ENCODE data around the gene SLC2A1. TPM values are rescaled to one million over a fixed set of nuclear protein-coding genes. Genes with fewer than 3 reads are reported as not detected.

Gene SLC2A1
- total and polyA plus RNA-seq, 9 of the 15 experiments (the other 6 are each of a cell fraction or from before 2014, with no cell fraction given) = 12.6 to 153 (median 48.0) TPM

- no peaks in the 10 kb centered on the region for H3K27me3 ChIP-seq (ENCODE audit: control insufficient read depth in 2 of 2, insufficient read depth in 2 of 2, low read length in 2 of 2)
- H2AFZ ChIP-seq (ENCODE audit: low read depth, low read length) = peak overlapping the region; percentile 92
- intact Hi-C loops (cut with micrococcal nuclease) = loop anchor here (1.0 to 2.0 kb wide), 4 partner anchors 12 to 149 kb away; no protein-coding TSS in a partner anchor
- H3K36me3 ChIP-seq (ENCODE audit: control insufficient read depth, insufficient read depth, low read length) = peaks cover 41% of the 10 kb centered on the region
- no peaks in the 10 kb centered on the region for H4K20me1 ChIP-seq (replicated peaks; ENCODE audit: control insufficient read depth, insufficient read depth, low read length)
- DNase-seq (ENCODE audit: extremely low read depth in 1 of 4, low spot score in 3 of 4) (peak; percentile 97 to 99 (median 98)), ATAC-seq (peak; percentile 94), FAIRE-seq (peak; percentile 77)
- peak overlapping the region; percentile 47 to 90 for H3K9ac ChIP-seq (ENCODE audit: insufficient read depth in 1 of 2, low read depth in 2 of 2, low read length in 2 of 2)
- CTCF ChIA-PET (ENCODE audit: low intra/inter-chr PET ratio) = interaction anchor here (2.0 kb wide), 1 partner anchor 150 kb away, joined by 5 read pairs; no protein-coding TSS in a partner anchor
- BruUV-seq (replicated peaks) = no TSS peak
- peak overlapping the region; percentile 78 for H3K27ac ChIP-seq (ENCODE audit: extremely low read depth, low read depth, low read length)
- H3K9me3 ChIP-seq (replicated peaks; ENCODE audit: control insufficient read depth, insufficient read depth, low read depth, low read length) = no peaks in the 10 kb centered on the region
- no peaks in the 10 kb centered on the region; the same call in 2 of the 3 replicates for H3K79me2 ChIP-seq (ENCODE audit: control insufficient read depth, insufficient read depth, low read length)
- in situ Hi-C loops (cut with MboI) = loop anchor here (5.0 kb wide), 2 partner anchors 142 to 148 kb away; partner anchors contain the start of gene TMEM269
- peak overlapping the region; percentile 55 for H3K4me3 ChIP-seq
- no peaks in the 10 kb centered on the region for H3K9me1 ChIP-seq (ENCODE audit: control insufficient read depth, insufficient read depth, low read length)
- H3K4me2 ChIP-seq (ENCODE audit: insufficient read depth, low read length) = peak overlapping the region; percentile 89
- 1% methylated on average over 59 of the region's 62 CpGs for WGBS (ENCODE audit: insufficient coverage, low coverage, missing lambda C conversion rate)
- H3K4me1 ChIP-seq (replicated peaks in 1 of 2; ENCODE audit: control insufficient read depth in 2 of 2, insufficient read depth in 2 of 2, low read length in 2 of 2) = peaks cover 34 to 43% of the 10 kb centered on the region in 2 experiments
- POLR2A ChIA-PET = interaction anchor here (0.6 to 2.2 kb wide), 10 partner anchors 9 to 283 kb away, joined by 3 to 11 read pairs (median 4); partner anchors contain the start of gene ZNF691
- TF ChIP-seq PML (IDR thresholded peaks at IDR 0.05; ENCODE audit: low read length) = peak; percentile 32; the same call in 1 of the 2 replicates
- peak; percentile 91 for TF ChIP-seq MTA3 (IDR thresholded peaks at IDR 0.05; ENCODE audit: borderline replicate concordance)
- TF ChIP-seq ZFP36 (IDR thresholded peaks at IDR 0.05; ENCODE audit: low read depth, low read length, partially characterized antibody) = no peak
- peak in 1 of 2 experiments; percentile 55; a peak in 1 of 4 replicates for TF ChIP-seq ZNF639 (CRISPR knock-in tag; conservative IDR thresholded peaks at IDR 0.05 in 1 of 2, IDR thresholded peaks at IDR 0.05 in 1 of 2)
- TF ChIP-seq GATAD2B (IDR thresholded peaks at IDR 0.05; ENCODE audit: borderline replicate concordance) = no peak
- peak; percentile 33 to 48 (median 45); a peak in 4 of 6 replicates for TF ChIP-seq CTCF (IDR thresholded peaks at IDR 0.05 in 2 of 3, conservative IDR thresholded peaks at IDR 0.05 in 1 of 3; ENCODE audit: insufficient read depth in 2 of 3, low read depth in 1 of 3, low read length in 3 of 3)
- peak; percentile 99 for TF ChIP-seq RBM22 (IDR thresholded peaks at IDR 0.05; ENCODE audit: low read depth, low read length, poor library complexity, severe bottlenecking)
- TF ChIP-seq, protein P1, sequence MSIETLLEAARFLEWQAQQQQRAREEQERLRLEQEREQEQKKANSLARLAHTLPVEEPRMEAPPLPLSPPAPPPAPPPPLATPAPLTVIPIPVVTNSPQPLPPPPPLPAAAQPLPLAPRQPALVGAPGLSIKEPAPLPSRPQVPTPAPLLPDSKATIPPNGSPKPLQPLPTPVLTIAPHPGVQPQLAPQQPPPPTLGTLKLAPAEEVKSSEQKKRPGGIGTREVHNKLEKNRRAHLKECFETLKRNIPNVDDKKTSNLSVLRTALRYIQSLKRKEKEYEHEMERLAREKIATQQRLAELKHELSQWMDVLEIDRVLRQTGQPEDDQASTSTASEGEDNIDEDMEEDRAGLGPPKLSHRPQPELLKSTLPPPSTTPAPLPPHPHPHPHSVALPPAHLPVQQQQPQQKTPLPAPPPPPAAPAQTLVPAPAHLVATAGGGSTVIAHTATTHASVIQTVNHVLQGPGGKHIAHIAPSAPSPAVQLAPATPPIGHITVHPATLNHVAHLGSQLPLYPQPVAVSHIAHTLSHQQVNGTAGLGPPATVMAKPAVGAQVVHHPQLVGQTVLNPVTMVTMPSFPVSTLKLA (conservative IDR thresholded peaks at IDR 0.05) = peak; percentile 69 to 72
- peak; percentile 52; the same call in 1 of the 2 replicates for TF ChIP-seq SREBF2 (CRISPR knock-in tag; IDR thresholded peaks at IDR 0.05)
- TF ChIP-seq CBX3 (IDR thresholded peaks at IDR 0.05; ENCODE audit: borderline replicate concordance in 1 of 2, low read length in 2 of 2) = peak in 1 of 2 experiments; percentile 75; a peak in 2 of 3 replicates
- TF ChIP-seq POLR2H (tag; IDR thresholded peaks at IDR 0.05; ENCODE audit: low read depth) = peak; percentile 89
- TF ChIP-seq NFXL1 (CRISPR knock-in tag; IDR thresholded peaks at IDR 0.05) = no peak
- TF ChIP-seq ZEB2 (IDR thresholded peaks at IDR 0.05) = no peak
- peak; percentile 68 for TF ChIP-seq CHD2 (IDR thresholded peaks at IDR 0.05; ENCODE audit: low read depth, low read length)
- no peak for TF ChIP-seq ZNF140 (CRISPR knock-in tag; IDR thresholded peaks at IDR 0.05)
- peak; percentile 73; the same call in 1 of the 2 replicates for TF ChIP-seq SMAD3 (CRISPR knock-in tag; conservative IDR thresholded peaks at IDR 0.05)
Measured at GRCh38 chr1:42924082-42924850, 34.4 kb downstream of the SLC2A1 start.
